NCI-H2029 (cell line): ENCODE data around the gene OR1D5.
"Not testable (repeated sequence)": the region's sequence is repeated elsewhere in the genome, so short reads cannot be mapped to it uniquely, and the experiment has no call there.

Experiments used
- DNase-seq: peaks from one replicate; lab custom pipeline; 2025; lab: John Stamatoyannopoulos, UW

OR1D5 gene, protein sequence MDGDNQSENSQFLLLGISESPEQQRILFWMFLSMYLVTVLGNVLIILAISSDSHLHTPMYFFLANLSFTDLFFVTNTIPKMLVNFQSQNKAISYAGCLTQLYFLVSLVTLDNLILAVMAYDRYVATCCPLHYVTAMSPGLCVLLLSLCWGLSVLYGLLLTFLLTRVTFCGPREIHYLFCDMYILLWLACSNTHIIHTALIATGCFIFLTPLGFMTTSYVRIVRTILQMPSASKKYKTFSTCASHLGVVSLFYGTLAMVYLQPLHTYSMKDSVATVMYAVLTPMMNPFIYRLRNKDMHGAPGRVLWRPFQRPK

DNA sequence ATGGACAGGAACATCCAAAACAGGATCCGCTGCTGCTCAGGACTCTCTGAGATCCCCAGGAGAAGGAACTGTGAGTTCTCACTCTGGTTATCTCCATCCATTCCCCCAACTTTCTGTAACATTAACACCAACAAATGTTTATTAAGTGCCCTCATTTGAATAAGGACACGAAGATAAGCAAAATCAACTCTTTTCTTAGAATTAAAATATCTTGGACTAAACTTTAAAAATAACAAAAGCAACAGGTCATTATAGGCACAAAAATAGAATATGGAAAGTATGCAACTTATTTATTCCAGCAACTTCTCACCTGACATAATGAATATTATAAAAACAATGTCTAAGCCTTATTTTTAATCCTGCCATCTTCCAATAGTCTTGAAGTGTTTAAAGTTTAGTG, at the start of gene OR1D5:
Gene OR1D5, minus strand, starts transcription at position 101 of the 400 bp plus-strand sequence. Its CDS starts 0 bp downstream, at position 101.
- not testable (repeated sequence) for DNase-seq

DNA sequence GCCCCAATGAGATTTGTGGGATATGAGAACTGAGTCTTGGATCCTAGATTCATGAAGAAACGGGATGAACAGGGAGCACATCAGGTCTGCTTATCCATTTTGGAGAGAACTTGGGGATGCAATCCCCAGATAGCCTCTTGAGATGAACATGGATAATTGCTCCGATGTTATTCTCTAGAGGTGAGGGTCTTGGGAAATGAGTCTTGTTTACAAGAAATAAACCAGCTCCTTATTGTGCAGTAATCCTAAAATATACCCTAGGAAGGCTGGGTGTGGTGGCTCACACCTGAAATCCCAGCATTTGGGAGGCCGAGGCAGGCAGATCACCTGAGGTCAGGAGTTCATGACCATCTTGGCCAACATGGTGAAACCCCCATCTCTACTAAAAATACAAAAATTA, 40.9 kb upstream of the OR1D5 start, which contains the start of gene OR1D2:
Gene OR1D2, minus strand, starts transcription at position 101 of the 400 bp plus-strand sequence. CDS start 11,426 bp downstream, outside the sequence.
- no peak for DNase-seq

DNA sequence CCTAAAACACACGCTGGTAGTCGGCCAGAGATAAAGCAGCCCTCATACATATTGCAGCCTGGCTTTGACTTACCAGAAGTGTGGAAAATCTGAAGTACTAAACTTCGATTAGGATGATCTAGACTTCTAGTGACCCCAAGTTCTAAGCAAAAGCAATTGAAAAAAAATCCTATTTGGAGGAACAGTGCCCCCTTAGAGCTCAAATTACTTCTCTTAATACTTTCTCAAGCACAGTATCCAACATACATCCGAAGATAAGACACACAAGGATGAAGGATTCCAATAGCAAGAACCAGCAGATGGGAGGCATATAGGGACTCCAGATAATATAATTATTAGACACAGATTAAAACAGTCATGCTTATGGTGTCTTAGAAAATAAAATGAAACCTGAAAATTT, 10.4 kb upstream of the OR1D5 start:
- not testable (repeated sequence) for DNase-seq

DNA sequence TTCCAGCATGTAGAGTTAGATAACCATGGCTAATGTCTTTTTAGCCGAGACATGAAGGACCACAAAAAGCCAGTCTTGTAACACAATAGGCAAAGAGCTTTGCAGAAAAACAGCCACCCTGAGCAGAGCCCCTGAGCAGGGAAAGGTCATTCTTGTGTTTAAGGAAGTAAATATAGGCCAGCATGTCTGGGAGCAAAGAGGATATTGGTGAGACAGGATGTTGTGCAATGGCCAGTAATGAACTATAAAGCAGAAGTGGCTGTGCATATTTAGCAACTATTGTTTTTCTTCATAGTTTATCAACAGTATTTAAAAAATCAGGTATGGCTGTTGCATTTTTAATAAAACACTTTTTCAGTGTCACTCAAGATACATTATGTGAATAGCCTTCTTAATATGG, 1.8 kb upstream of the OR1D5 start:
- DNase-seq, result not testable (repeated sequence)

DNA sequence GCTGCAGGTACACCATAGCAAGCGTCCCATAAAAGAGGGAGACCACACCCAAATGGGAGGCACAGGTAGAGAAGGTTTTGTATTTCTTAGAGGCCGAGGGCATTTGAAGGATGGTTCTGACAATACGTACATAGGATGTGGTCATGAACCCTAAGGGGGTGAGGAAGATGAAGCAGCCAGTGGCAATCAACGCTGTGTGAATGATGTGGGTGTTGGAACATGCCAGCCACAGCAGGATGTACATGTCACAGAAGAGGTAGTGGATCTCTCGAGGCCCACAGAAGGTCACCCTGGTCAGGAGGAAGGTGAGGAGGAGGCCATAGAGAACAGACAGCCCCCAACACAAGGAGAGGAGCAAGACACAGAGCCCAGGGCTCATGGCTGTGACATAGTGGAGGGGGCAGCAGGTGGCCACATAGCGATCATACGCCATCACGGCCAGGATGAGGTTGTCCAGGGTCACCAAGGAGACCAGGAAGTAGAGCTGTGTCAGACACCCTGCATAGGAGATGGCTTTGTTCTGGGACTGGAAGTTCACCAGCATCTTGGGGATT, 506 bp downstream of the OR1D5 start:
- not testable (repeated sequence) for DNase-seq

DNA sequence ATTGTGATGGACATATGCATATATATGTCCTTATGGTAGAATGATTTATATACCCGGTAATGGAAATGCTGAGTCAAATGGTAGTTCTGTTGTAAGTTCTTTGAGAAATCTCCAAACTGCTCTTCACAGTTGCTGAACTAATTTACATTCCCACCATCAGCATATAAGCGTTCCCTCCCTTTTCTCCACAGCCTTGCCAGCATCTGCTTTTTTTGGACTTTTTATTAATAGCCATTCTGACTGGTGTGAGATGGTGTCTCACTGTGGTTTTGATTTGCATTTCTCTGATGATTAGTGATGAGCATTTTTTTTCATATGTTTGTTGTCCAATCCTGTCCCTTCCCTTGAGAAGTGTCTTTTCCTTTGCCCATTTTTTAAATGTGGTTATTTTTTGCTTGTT, 8.5 kb downstream of the OR1D5 start:
- DNase-seq, result not testable (repeated sequence)

DNA sequence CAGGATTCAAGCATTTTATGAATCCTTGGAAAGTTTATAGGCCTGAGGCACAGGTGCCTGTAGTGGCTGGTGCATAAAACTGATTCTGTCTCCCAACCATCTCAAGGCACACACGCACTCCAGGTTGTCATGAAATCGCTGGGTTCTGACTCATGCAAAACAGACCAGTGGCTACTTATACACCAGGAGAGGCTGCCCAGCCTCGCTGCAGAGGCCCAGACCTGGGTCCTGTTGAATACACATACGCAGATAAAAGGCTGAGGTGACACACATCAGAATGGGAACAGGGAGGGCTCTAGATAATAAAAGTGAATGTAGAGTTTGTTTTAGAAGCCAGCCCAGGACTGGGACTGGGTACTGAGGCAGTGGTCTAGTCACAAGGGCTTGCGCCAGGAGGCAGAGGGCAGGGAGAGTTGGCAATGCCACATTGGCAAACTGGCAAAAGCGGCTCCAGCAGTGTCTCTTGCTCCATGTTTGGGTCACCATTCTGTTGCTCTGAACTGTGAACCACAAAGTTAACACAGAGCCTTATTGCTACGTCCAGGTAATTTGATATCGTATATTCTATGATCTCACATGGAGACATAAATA, 13.6 kb downstream of the OR1D5 start:
- no peak for DNase-seq

DNA sequence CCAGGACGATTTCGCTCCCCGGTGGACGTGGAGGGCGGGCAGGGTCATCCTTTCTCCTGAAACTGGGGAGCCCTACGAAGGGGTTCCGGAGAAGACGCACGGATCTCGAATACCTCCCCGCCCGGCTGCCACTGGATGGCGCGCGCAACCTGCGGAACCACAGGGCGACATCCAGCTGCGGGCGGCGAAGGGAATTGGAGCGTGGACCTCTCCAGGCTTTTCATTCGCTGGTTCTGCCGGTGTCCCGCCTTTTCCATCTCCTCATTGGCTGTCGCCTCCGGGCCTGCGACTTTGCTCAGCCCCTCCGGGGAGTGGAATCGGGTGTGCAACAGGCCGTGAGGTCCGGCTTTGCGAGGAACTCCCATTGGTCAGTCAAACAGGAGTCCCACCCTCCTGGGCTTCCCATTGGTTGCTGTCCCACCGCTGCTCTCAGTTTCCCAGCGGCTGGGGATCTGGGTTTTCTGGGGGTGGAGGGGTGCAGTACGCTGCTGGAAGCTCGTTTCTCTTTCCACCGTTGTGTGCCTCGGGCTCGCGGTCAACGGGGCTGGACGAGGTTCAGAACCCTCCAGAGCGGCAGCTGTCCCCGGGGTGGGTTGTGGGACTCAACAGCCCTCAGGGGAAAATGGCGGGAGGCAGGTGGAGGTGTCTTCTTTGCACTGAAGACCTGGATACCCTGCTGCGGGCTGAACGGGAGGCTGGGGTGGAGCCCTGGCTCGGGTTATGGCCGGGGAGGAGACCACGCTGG, 14.5 kb downstream of the OR1D5 start:
- DNase-seq, result peak; percentile 88

DNA sequence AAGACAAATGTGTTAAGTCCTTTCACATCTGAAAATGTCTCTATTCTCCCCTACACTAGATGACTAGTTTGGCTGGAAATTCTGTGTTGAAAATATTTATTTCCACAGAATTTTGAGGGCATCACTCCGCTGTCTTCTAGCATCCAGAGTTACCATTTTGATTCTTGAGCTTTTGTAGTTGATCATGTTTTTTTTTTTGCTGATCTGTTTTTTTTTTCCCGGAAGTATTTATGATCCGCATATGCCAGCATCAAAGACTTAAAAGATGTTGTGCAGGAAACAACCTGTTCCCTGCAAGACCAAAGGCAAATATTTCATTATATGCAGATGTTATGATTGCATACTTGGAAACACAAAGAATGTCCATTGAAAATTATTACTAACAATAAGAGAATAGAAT, 16.7 kb downstream of the OR1D5 start:
- no peak for DNase-seq

DNA sequence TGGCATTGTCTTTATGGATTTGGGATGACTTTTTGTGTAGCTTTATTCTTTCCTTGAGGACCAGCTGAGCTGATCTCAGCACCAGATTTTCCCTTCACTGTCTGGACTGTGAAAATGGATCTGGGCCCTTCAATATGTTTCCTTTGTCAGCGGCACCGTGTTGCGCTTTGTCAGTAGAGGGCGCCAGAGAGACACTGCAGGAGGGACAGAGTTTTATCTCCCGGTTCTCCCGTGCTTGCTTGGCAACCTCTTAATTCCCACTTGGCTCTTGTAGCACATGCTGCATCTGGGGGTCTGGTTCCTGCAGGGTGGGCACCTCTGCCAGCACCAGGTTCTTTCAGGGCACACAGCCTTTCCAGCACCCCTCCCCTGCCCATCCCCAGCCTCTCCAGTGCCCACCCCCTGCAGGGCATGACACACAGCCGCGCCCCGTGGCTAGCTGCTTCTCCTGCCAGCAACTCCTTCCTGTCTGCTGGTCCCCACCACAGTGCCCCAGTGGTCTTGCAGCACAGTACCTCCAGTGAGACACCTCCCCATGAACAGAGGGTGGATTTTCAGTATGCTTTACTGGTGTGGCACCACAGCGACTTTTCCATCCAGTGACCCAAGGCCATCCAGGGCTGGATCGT, 19.6 kb downstream of the OR1D5 start:
- DNase-seq, result no peak

DNA sequence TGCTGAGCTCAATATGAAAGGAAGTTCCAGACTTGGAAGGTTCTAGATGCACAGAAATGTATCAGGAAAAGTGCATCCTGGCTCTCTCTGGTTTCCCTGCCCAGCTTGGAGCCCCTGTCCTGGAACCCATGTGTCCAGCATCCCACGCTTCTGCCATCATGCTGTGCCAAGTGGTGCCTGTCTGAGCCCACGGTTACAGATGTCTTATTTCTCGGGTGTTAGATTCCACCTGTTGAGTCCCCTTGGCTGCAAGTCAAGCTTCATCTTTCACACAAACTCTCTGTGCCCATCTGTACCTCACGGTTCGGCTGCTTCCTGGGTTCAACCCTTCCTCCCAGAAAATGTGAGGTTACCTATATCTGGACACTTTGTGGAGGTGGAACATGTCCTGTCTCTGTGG, 22.5 kb downstream of the OR1D5 start:
- DNase-seq, result no peak

DNA sequence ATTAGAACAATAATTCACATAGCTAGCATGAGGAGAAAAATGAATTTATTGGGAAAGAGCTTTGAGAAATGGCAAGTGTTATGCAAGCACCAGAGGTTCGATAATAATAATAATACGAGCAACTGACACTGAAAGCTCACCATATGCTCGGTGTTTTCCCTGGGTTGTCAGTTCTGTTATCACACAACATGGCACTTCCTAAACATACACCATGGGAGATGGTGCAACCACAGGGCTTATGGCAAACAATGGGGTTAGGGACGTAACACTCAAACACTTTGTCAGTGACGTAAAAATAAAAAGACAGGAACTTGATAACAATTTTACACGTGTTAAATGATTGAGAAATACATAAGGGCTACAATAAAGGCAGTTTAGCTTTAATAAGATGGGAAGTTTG, 23.7 kb downstream of the OR1D5 start:
- no peak for DNase-seq

DNA sequence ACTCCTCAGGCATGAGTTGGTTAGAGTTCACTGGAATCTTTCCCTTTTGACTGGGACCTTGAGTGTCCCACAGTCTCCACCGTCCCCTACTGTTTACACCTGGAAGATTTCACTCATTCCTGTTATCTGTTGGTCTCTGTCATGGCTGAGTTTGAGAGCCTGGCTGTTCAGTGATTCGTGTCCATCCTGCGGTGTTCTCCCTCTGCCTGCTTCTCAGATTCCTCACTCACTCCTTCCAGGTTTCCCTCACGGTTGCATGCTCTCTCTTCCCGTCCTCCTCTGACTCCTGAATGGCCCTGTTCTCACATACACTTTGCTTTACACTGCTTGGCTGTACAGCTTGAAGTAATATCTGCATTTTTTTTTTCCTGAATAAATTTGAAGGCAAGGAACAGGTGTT, 24.5 kb downstream of the OR1D5 start:
- no peak for DNase-seq

DNA sequence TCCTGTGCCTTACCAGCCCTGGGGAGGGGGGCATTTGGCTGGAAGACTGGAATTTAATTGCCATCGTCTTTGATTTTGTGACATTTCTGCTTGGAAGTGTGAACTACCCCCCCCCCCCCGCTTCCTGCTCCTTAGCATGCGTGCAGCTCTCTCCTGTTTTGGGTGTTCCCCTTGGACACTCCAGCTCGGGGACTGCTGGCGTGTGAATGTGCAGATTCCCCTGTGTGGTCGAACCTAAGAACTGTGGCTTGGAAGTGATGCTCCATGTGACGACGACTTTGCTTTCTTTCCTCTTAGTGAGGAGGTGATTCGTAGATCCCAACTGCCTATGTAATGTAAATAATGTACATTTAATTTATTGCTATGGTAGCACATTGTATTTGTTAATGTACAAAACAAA, 26.1 kb downstream of the OR1D5 start:
- DNase-seq, result no peak

DNA sequence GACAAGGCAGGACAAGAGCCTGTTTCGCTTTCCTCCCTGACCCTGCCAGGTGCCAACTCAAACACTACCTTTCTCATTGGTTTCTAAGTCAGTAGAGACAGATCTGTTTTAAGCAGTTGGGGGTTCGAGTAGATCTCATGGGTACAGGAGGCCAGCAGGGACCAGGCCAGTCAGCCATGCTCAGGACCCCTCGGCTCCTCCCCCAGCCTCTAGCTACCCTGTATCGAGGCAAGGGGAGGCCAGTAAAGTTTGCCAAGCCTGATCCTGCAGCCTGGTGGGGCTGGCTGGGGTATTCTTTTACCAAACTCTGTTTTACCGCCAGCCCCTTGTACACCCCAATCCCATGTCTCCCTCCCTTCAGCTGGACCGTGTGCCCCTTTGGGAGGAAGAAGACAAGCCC, 26.6 kb downstream of the OR1D5 start:
- no peak for DNase-seq

DNA sequence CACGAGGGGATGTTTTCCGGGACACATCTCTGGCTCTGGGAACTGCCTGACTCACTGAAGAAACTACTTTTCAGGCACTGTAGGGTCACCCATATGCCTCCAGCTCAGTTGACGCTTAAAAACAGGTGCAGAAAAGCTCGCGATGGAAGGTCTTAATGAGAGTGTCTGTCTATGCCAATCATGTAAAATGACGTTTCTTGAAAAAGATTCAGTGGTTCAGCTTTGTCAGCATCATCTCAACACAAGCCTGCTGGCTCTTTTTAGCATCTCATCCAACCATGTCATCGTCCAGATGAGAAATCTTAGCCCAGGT, 27.5 kb downstream of the OR1D5 start:
- DNase-seq, result no peak

DNA sequence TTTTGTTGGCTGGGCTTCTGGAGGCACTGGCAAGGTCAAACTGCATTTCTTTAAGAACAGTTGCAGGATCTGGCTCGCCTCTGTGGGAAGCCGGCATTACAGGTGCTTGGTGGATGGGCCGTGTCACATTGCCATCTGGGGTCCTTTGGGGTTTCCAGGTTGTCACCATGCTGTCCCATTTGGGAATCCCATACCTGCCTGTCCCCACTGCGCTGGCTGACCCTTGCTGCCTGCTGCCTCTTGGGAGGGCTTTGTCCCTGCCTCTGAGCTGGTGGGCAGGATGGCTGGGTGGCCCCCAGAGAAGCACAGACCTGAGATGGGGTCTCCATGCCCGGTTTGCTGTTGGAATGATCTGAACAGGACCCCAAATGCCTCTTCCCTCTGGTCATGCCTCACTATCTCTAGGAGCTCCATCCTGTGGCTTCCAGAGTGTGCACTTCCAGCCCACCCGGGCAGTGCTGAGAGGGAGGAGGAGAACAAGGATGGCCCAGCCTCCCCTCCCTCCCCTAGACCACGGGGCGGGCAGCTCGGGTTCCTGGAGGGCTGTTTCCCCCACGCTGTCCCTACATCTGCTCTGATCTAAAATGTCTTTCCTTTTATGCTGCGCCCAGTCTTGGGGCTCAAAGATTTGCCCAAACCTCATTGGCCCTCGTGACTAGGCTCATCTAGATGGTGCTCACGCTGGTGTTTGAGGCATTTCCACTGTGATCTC, 28.0 kb downstream of the OR1D5 start:
- no peak for DNase-seq

DNA sequence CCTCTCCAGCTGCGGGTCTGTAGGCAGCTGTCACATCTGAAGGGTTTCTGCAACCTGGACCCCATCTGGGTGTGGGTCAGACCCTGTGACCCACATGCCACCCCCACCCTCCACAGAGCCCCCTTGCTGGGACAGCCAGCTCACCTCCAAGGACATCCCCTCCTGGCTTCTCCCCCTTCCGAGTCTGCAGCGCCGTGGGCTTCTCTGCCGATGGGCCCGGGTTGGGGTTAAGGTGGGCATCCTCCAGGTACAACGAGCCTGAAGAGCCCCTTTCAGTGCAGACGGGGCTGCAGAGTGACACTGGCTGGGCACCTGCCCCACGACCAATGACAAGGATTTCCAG, 28.9 kb downstream of the OR1D5 start:
- no peak for DNase-seq

DNA sequence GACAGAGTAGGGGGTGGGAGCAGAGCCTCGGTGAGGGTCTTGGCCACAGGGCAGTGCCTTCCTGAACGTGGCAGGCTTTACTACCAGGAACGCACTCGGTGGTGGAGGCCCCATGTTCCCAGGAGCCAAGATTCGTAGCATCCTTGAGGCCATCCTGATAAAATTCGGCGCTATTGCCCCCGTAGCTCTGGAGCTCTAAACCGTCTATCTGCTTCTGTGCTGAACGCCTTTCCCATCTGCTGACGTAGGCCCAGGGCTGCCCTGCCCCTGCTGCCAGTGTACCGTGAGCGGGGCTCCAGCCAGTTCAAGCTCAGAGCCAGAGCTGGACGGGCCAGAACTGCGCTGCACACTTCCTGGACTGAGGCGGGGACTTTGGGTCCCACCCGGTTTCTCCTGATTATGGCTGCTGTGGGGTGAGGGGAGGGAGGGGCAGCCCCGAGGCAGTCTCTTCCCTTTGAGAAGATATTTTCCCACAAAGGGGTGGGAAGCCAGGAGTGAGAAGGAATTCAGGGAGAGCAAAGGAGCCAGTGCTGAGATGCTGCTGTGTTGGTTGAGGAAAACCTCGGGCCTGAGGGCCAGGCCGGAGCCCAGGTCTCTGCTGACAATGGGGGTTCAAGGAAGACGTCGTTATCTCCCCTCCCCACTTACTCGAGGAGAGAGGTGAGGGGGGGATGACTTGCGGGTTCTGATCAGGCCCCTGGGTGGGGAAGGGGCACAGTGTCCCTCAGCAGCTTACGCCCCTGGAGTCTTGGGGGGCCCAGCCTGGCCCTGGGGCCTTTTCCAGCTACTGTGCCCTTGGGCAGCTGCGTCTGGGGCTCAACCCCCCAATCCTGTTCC, 29.4 kb downstream of the OR1D5 start:
- no peak for DNase-seq

DNA sequence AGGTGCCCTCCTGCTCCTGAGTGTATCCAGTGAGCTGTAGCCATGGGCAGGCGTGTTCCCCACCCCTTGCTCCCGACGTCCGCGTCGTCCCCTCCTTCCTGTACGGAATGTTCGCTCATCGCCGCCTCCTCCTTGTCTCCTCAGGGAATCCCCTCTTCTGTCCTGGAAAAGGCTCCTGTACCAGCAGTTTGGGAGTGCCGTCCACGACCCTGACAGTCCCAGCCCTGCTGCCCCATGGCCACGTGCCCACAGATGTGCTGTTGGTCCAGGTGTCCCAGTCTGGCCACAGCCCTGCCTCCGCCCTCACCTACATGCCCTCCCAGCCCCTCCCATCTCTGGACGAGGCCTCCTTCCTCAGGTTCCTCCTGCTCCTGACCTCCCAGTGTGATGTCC, 30.2 kb downstream of the OR1D5 start:
- no peak for DNase-seq
